Progenitor cell of endocrine pancreas (in vitro differentiated cells): Measurements from ENCODE around the gene C13orf46. TPM values are rescaled to one million over a fixed set of nuclear protein-coding genes. Genes with fewer than 3 reads are reported as not detected.

ENCODE experiments used
- DNase-seq: peaks from one replicate; pipeline ENCODE4 v3.0.0; 2021; ENCODE audit warnings: low spot score; ENCODE audit not compliant: unreplicated experiment
- H3K27ac Mint-ChIP-seq: 2 replicates; pipeline ENCODE4 v1.8.0; 2021; ENCODE audit warnings: mild to moderate bottlenecking, moderate library complexity, mixed read lengths
- H3K27me3 Mint-ChIP-seq: 2 replicates; pipeline ENCODE4 v1.8.0; 2021; ENCODE audit warnings: mixed read lengths
- H3K36me3 Mint-ChIP-seq: 2 replicates; pipeline ENCODE4 v1.8.0; 2022; ENCODE audit warnings: mixed read lengths; ENCODE audit not compliant: insufficient read depth
- H3K4me1 Mint-ChIP-seq: 2 replicates; pipeline ENCODE4 v1.8.0; 2021; ENCODE audit warnings: low read depth, mixed read lengths
- H3K4me3 Mint-ChIP-seq: 2 replicates; pipeline ENCODE4 v1.8.0; 2021; ENCODE audit warnings: low read depth, mild to moderate bottlenecking, moderate library complexity, mixed read lengths
- H3K9me3 Mint-ChIP-seq: 2 replicates; pipeline ENCODE4 v1.8.0; 2021; ENCODE audit warnings: low read depth, mixed read lengths
- CTCF ChIP-seq: fragments of 200-600 bp; sonication (generic); IDR thresholded peaks from one replicate; pipeline ENCODE4 v1.5.0; 2021; ENCODE audit warnings: antibody characterized with exemption, mild to moderate bottlenecking; ENCODE audit not compliant: unreplicated experiment
- total RNA-seq: library from RNA; stranded (reverse); gene quantifications from 2 replicates; pipeline ENCODE4 v1.2.1, GENCODE V29; 2021

Gene C13orf46
- total RNA-seq, 1 donor from 2014 or later: 0.17 TPM

GRCh38 chr13:113968463-113969310 is 5.2 kb downstream of the C13orf46 start:
- TF ChIP-seq CTCF: no peak
- Mint-ChIP-seq H3K36me3 (no peaks in the 10 kb centered on the region), H3K27ac (no peak overlapping the region), H3K27me3 (no peaks in the 10 kb centered on the region), H3K9me3 (no peaks in the 10 kb centered on the region), H3K4me1 (no peaks in the 10 kb centered on the region), H3K4me3 (no peak overlapping the region)
- DNase-seq: no peak

GRCh38 chr13:113967729-113968462 is 6.0 kb downstream of the C13orf46 start:
- Mint-ChIP-seq H3K4me1 (no peaks in the 10 kb centered on the region), H3K9me3 (no peaks in the 10 kb centered on the region), H3K27ac (no peak overlapping the region), H3K36me3 (no peaks in the 10 kb centered on the region), H3K27me3 (no peaks in the 10 kb centered on the region), H3K4me3 (no peak overlapping the region)
- no peak for DNase-seq
- no peak for TF ChIP-seq CTCF

GRCh38 chr13:113967206-113967720 is 6.6 kb downstream of the C13orf46 start:
- Mint-ChIP-seq H3K27ac (no peak overlapping the region), H3K4me3 (no peak overlapping the region), H3K27me3 (no peaks in the 10 kb centered on the region), H3K36me3 (no peaks in the 10 kb centered on the region), H3K4me1 (no peaks in the 10 kb centered on the region), H3K9me3 (no peaks in the 10 kb centered on the region)
- TF ChIP-seq CTCF: no peak
- DNase-seq: no peak

GRCh38 chr13:113965968-113966884 is 7.7 kb downstream of the C13orf46 start:
- TF ChIP-seq CTCF: no peak
- no peak for DNase-seq
- Mint-ChIP-seq H3K36me3 (no peaks in the 10 kb centered on the region), H3K4me1 (no peaks in the 10 kb centered on the region), H3K27me3 (no peaks in the 10 kb centered on the region), H3K4me3 (no peak overlapping the region), H3K9me3 (peaks cover 5% of the 10 kb centered on the region), H3K27ac (no peak overlapping the region)

- H3K9me3 Mint-ChIP-seq: peaks cover 7% of the 10 kb centered on the region
- DNase-seq: no peak
- no peaks in the 10 kb centered on the region for H3K27me3 Mint-ChIP-seq
- no peak overlapping the region for H3K4me3 Mint-ChIP-seq
- H3K4me1 Mint-ChIP-seq: no peaks in the 10 kb centered on the region
- H3K27ac Mint-ChIP-seq: no peak overlapping the region
- no peaks in the 10 kb centered on the region for H3K36me3 Mint-ChIP-seq
- no peak for TF ChIP-seq CTCF
These were observed 8.4 kb downstream of the C13orf46 start for GRCh38 chr13:113965383-113965874.
